Caco-2 (cell line): ENCODE measurements around the gene PDRG1. TPM values are rescaled to one million over a fixed set of nuclear protein-coding genes. Genes with fewer than 3 reads are reported as not detected.

Experiments
- BruUV-seq: library from RNA; stranded (reverse); fragments of 400-500 nt; replicated peaks from 2 replicates; lab custom pipeline; 2021; lab: Mats Ljungman, UMichigan
- CTCF ChIA-PET: fragments of 300-600 bp; sonication (Branson Sonifier 250); formaldehyde crosslinking; loops from one replicate; lab custom pipeline; 2022; ENCODE audit warnings: antibody characterized with exemption; lab: Charles Lee
- POLR2A ChIA-PET: fragments of 300-600 bp; sonication (Branson Sonifier 250); formaldehyde crosslinking; loops from one replicate; lab custom pipeline; 2022; ENCODE audit warnings: antibody characterized with exemption; lab: Charles Lee
- DNase-seq, 2 experiments: peaks; one replicate each; pipeline versions ENCODE4 v3.0.0 to v3.0.0-alpha.2; 2020 to 2022
- H3K27me3 ChIP-seq: replicated peaks from 2 replicates; pipeline ENCODE4 v1.6.0; 2011; ENCODE audit warnings: low read length; ENCODE audit not compliant: control insufficient read depth, insufficient read depth
- H3K36me3 ChIP-seq: 2 replicates; pipeline ENCODE4 v1.5.1; 2011; ENCODE audit warnings: low read length; ENCODE audit not compliant: control insufficient read depth, insufficient read depth
- H3K4me1 ChIP-seq: fragments of 250-450 bp; sonication (Bioruptor Pico); 2 replicates; pipeline ENCODE4 v1.5.1; 2020; ENCODE audit warnings: mild to moderate bottlenecking
- H3K4me3 ChIP-seq: 2 replicates; pipeline ENCODE4 v1.5.1; 2011; ENCODE audit warnings: low read depth, mild to moderate bottlenecking, control low read depth, low read length
- H3K9me3 ChIP-seq: fragments of 250-450 bp; sonication (Bioruptor Pico); 2 replicates; pipeline ENCODE4 v1.5.1; 2020; ENCODE audit warnings: mild to moderate bottlenecking, moderate library complexity
- H3K27ac Mint-ChIP-seq: one replicate; pipeline ENCODE4 v1.8.0; 2022; ENCODE audit warnings: mixed read lengths; ENCODE audit not compliant: unreplicated experiment
- H3K27me3 Mint-ChIP-seq: one replicate; pipeline ENCODE4 v1.8.0; 2022; ENCODE audit warnings: mixed read lengths; ENCODE audit not compliant: insufficient read depth, unreplicated experiment
- H3K36me3 Mint-ChIP-seq: one replicate; pipeline ENCODE4 v1.8.0; 2022; ENCODE audit warnings: mild to moderate bottlenecking, mixed read lengths; ENCODE audit not compliant: insufficient read depth, unreplicated experiment
- H3K4me1 Mint-ChIP-seq: one replicate; pipeline ENCODE4 v1.8.0; 2022; ENCODE audit warnings: low read depth, mixed read lengths; ENCODE audit not compliant: unreplicated experiment
- H3K4me3 Mint-ChIP-seq: one replicate; pipeline ENCODE4 v1.8.0; 2022; ENCODE audit warnings: mild to moderate bottlenecking, moderate library complexity, mixed read lengths; ENCODE audit not compliant: unreplicated experiment
- H3K9me3 Mint-ChIP-seq: one replicate; pipeline ENCODE4 v1.8.0; 2022; ENCODE audit warnings: mixed read lengths; ENCODE audit not compliant: unreplicated experiment
- intact Hi-C: fragments of 100-400 bp; cut with micrococcal nuclease; formaldehyde crosslinking; loops from one replicate; pipeline ENCODE4 v1.10.0; 2022; ENCODE audit not compliant: unreplicated experiment
- total RNA-seq: library from RNA; stranded (reverse); gene quantifications from 2 replicates; pipeline ENCODE4 v1.2.3, GENCODE V29; 2022
- TF ChIP-seq, protein P1 (sequence below), 2 experiments: fragments of 200-600 bp in 1 of 2; IDR thresholded peaks; 1 replicate in 1 of 2; 2 replicates in 1 of 2; pipeline versions ENCODE4 v1.5.1 to v1.8.0; 2011 to 2022; ENCODE audit warnings: antibody characterized with exemption in 1 of 2, control low read depth in 1 of 2, inconsistent platforms in 1 of 2, low read depth in 1 of 2, low read length in 1 of 2, mild to moderate bottlenecking in 1 of 2, moderate library complexity in 1 of 2; ENCODE audit not compliant: insufficient read depth in 1 of 2, severe bottlenecking in 1 of 2, unreplicated experiment in 1 of 2

Gene PDRG1
- total RNA-seq, 1 experiment from 2014 or later: 56.8 TPM

DNA sequence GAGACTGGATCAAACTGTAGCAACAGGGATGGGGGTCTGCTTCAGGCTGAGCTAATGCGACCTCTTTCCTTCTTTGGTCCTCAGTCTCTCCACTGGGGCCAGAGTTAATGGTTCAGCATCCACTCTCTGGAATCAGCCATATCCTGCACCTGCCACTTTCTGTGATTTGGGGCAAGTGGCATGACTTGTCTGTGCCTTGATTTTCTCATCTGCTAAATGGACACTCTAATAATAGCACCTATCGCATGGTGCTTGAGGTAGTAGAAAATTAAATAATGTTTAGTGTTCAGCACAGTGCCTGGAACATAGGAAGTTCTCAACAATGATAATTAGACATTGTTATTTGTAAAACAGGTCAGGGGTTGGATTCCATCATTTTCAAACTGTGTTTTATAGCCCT is 22.4 kb upstream of the PDRG1 start:
- TF ChIP-seq, protein P1, sequence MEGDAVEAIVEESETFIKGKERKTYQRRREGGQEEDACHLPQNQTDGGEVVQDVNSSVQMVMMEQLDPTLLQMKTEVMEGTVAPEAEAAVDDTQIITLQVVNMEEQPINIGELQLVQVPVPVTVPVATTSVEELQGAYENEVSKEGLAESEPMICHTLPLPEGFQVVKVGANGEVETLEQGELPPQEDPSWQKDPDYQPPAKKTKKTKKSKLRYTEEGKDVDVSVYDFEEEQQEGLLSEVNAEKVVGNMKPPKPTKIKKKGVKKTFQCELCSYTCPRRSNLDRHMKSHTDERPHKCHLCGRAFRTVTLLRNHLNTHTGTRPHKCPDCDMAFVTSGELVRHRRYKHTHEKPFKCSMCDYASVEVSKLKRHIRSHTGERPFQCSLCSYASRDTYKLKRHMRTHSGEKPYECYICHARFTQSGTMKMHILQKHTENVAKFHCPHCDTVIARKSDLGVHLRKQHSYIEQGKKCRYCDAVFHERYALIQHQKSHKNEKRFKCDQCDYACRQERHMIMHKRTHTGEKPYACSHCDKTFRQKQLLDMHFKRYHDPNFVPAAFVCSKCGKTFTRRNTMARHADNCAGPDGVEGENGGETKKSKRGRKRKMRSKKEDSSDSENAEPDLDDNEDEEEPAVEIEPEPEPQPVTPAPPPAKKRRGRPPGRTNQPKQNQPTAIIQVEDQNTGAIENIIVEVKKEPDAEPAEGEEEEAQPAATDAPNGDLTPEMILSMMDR (IDR thresholded peaks at IDR 0.05; ENCODE audit: insufficient read depth in 1 of 2, low read depth in 1 of 2, low read length in 1 of 2, severe bottlenecking in 1 of 2, unreplicated experiment in 1 of 2): no peak
- no peak overlapping the region for H3K4me3 ChIP-seq
- Mint-ChIP-seq H3K27ac (no peak overlapping the region), H3K9me3 (no peaks in the 10 kb centered on the region), H3K4me3 (no peak overlapping the region), H3K36me3 (no peaks in the 10 kb centered on the region), H3K4me1 (no peaks in the 10 kb centered on the region), H3K27me3 (peaks cover 34% of the 10 kb centered on the region)
- no peaks in the 10 kb centered on the region for H3K36me3 ChIP-seq
- no peaks in the 10 kb centered on the region for H3K9me3 ChIP-seq
- H3K4me1 ChIP-seq: 0 out of 2 replicates have a peak, but pooled peaks cover 7% of the 10 kb centered on the region
- DNase-seq: no peak
- no TSS peak for BruUV-seq
- POLR2A ChIA-PET: no interaction called here
- H3K27me3 ChIP-seq: no peaks in the 10 kb centered on the region
- intact Hi-C loops: no loop called here
- CTCF ChIA-PET: no interaction called here

DNA sequence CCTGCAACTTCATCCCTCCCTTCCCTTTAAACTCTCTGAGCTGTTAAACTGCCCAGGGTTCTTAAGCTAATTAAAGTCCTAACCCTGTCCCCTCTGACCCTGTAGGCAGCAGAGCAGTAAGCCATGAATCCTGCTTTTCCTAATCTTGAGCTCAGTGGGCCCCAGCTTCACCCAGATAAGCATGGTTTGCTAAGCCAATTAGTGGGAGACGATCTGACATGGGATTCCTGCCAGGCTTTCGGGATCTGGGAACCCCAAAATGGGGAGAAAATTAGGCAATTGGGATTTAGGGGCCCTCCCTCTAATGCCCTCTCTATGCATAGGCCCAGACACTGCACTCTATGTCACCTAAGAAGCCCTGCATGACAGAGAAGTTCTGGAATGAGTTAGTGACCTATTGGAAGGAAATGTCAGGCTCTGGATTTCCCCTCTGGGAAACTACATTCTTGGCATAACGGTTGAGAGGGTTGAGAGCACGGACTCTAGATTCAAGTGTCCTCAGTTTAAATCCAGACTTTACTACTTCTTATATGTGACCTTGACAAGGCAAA is 20.7 kb upstream of the PDRG1 start:
- Mint-ChIP-seq H3K9me3 (no peaks in the 10 kb centered on the region), H3K4me3 (no peak overlapping the region), H3K4me1 (no peaks in the 10 kb centered on the region), H3K27me3 (peaks cover 37% of the 10 kb centered on the region), H3K27ac (no peak overlapping the region), H3K36me3 (no peaks in the 10 kb centered on the region)
- Histone ChIP-seq H3K36me3 (no peaks in the 10 kb centered on the region), H3K9me3 (0 out of 2 replicates have a peak, but pooled peaks cover 3% of the 10 kb centered on the region), H3K4me1 (0 out of 2 replicates have a peak, but pooled peaks cover 11% of the 10 kb centered on the region), H3K27me3 (no peaks in the 10 kb centered on the region; the same call in 1 of the 2 replicates), H3K4me3 (no peak overlapping the region)
- ChIA-PET CTCF (interaction anchor here (0.6 to 1.3 kb wide), 4 partner anchors 21 to 237 kb away, joined by 3 to 7 read pairs (median 4); partner anchors contain the start of gene PDRG1), POLR2A (no interaction called here)
- TF ChIP-seq, protein P1 (IDR thresholded peaks at IDR 0.05; ENCODE audit: insufficient read depth in 1 of 2, low read depth in 1 of 2, low read length in 1 of 2, severe bottlenecking in 1 of 2, unreplicated experiment in 1 of 2): no peak
- no peak for DNase-seq
- intact Hi-C loops: no loop called here
- no TSS peak for BruUV-seq

DNA sequence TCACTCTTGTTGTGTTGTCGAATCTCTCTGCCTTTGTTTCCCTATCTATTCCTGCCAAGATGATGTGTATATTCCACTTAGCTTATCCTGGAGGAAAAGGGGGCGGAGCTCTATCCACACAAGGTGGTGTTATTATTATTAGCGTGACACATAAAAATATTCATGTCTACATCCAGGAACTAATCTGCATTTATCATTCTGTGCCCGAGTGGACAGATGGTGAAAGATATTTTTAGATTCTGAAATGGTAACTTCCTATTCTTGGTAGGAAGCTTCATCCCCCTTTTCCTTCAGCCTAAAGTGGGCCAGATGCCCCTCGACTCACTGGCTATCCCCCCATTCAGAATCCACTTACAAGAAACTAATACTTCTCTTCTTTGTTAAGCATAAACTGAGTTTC is 18.1 kb upstream of the PDRG1 start:
- ChIA-PET CTCF (interaction anchor here (1.0 to 1.9 kb wide), 3 partner anchors 18 to 117 kb away, joined by 6 to 11 read pairs (median 6); partner anchors contain the start of gene PDRG1), POLR2A (no interaction called here)
- peaks cover 34% of the 10 kb centered on the region for H3K27me3 Mint-ChIP-seq
- Histone ChIP-seq H3K36me3 (no peaks in the 10 kb centered on the region), H3K27me3 (no peaks in the 10 kb centered on the region; the same call in 1 of the 2 replicates), H3K4me1 (0 out of 2 replicates have a peak, but pooled peaks cover 11% of the 10 kb centered on the region), H3K4me3 (no peak overlapping the region), H3K9me3 (0 out of 2 replicates have a peak, but pooled peaks cover 3% of the 10 kb centered on the region)
- TF ChIP-seq, protein P1 (IDR thresholded peaks at IDR 0.05; ENCODE audit: insufficient read depth in 1 of 2, low read depth in 1 of 2, low read length in 1 of 2, severe bottlenecking in 1 of 2, unreplicated experiment in 1 of 2): no peak
- no peak overlapping the region for H3K27ac Mint-ChIP-seq
- no peak overlapping the region for H3K4me3 Mint-ChIP-seq
- BruUV-seq: no TSS peak
- no peaks in the 10 kb centered on the region for H3K9me3 Mint-ChIP-seq
- DNase-seq: no peak
- no peaks in the 10 kb centered on the region for H3K4me1 Mint-ChIP-seq
- intact Hi-C loops: loop anchor here (5.0 kb wide), 2 partner anchors 47 to 62 kb away; no protein-coding TSS in a partner anchor
- no peaks in the 10 kb centered on the region for H3K36me3 Mint-ChIP-seq
